NCI-H1694 treated with DMSO at 0.1 percent for 48 hours (cell line): ENCODE measurements around the gene HIVEP3.

Experiments used
- DNase-seq: peaks from one replicate; lab custom pipeline; 2025; lab: John Stamatoyannopoulos, UW

Gene HIVEP3

DNA sequence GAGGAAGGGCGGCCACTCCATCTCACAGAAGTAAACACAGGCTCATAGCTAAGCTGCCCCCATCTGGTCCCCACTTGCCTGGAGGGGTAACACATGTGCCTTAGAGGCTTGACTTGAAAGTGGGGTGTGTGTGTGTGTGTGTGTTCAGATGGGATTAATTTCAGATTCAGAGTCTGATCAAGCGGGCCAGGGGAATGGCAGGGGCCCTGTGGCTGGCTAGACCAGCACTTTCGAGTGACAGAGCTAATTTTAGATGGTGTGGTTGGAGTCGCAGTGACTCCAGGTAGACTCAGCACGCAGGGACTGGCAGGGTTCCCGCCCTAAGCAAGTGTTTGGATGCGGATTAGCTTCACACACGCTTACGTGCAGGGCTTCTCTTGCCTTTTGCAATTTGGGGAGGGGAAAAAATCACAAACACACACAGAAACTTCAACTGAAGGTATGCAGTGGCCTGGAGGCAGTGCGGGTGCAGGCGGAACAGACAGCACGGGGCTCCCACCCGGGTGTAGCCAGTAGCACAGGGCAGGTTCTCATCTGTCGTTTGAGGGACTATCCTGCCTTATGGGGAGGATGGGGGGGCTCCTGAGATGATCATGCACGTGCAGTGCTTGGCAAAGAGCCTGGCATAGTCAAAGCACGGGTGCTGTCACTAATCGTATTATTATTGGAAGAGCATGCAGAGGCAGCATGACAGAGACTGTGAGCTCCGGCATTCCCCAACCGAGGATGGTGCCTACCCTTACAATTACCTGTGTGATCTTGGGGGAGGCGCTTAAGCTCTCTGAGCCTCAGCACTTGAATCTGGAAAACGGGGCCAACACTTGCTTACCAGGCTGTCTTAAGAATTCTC, 435.5 kb downstream of the HIVEP3 start:
- DNase-seq: peak; percentile 49

DNA sequence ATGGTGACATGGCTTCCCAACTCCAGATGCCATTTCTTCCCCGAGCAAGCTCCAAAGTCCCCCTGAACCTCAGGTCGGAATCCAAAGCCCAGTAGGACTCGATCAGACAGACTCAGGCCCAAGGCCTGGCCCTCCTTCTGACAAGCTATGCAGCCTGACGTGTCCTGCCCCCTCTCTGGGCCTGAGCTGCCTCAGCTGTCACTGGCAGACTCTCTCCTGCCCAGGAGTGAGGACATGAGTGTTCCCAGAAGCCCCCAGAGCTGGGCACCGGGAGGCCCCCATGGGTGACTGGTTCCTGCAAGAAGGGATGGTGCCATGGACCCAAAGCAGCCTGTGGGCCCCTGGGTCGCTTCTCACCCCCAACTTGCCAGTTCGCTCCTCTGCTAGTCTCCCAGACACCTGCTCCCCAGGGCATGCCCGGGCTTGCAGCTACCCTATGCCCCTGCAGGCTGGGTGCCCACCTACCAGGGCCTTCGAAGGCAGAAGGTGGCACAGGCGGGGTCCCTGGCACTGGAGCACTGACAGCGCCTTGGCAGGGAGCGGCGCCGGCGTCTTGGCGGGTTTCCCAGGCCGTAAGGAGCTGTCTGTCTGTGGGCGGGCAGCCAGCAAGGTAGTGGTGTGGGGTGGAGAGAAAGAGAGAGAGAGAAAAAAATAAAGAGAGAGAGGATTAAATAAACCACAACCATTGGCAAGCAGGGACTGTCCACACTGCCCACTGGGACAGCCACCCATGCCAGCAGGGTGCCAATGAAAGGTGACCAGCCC, 436.5 kb downstream of the HIVEP3 start:
- DNase-seq: peak; percentile 55

DNA sequence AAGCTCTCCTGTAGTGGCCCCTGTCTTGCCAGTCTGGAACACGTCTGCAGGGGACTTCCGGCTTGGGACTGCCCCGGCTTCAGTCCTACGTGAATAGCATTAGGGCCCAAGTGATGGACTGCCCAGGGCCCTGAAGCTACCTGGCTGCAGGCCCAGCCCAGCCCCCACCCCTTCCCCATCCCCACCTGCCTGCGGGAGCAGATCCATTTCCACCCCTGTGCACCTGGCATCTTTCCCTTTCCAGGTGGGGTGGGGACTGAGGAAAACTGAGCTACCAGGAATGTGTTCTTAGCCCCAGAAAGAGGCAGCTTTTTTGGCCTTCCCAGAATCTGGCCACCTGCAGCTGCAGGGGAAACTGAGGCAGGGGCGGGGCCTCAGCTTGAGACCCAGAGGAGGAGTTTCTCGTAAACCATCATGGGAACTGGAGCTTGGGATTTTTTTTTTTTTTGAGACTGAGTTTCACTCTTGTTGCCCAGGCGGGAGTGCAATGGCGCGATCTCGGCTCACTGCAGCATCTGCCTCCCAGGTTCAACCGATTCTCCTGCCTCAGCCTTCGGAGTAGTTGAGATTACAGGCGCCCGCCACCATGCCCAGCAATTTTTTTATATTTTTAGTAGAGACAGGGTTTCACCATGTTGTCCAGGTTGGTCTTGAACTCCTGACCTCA, 437.5 kb downstream of the HIVEP3 start:
- DNase-seq: no peak

DNA sequence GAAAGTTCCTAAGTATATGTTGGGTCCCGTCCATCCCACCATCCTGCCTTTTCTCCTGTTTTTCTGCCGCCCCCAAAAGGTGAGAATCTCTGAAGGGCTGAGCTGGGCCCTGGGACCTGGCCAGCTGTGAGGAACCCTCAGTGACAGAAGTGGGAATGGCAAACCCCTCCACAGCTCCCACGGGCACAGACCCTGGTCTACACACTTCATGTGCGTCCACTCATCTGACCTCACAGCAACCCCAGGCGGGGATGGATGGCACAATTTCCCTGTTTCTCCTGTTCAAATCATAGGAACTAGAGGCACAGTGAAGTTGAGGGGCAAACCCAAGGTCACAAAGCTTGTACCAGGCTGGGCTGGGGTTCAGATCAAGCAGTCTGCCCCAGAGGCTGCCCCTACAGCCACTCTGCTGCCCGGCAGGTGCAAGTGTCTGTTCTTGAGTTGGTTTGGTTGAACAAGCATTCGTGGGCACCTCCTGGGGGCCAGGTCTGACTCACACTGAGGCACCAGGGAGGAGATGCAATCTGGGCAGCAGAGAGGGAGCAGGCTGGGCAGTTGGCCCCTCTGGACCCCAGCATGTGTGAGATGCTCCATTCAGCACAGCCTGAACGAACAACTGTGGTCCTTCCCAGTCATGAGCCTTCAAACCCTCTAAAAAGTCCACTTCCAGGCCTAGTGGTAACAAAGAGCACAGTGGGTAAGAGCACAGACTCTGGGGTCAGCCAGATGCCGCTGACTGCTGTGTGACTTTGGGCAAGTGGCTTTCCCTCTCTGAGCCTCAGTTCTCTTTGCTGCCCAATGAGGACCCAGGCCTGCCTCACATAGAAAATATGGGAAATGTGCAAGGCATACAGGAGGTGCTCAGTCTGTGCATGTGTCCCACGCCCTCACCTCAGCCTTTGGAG, 438.3 kb downstream of the HIVEP3 start:
- no peak for DNase-seq

DNA sequence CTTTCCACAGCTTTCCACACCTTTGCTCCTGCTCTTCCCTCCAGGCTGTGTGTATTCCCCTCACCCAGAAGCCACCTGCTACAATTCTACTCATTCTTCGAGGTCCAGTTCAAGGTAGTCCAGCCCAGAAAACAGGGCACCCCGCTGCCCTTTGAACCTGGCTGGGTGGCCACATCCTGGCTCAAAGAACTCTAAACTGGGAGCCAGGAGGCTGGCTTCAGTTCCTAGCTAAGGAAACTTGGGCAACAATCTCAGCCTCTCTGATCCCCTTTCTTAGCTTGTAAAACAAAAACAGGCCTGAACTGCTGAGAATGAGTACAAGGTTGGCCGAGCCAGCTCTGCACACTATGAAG, 438.9 kb downstream of the HIVEP3 start:
- DNase-seq: no peak

DNA sequence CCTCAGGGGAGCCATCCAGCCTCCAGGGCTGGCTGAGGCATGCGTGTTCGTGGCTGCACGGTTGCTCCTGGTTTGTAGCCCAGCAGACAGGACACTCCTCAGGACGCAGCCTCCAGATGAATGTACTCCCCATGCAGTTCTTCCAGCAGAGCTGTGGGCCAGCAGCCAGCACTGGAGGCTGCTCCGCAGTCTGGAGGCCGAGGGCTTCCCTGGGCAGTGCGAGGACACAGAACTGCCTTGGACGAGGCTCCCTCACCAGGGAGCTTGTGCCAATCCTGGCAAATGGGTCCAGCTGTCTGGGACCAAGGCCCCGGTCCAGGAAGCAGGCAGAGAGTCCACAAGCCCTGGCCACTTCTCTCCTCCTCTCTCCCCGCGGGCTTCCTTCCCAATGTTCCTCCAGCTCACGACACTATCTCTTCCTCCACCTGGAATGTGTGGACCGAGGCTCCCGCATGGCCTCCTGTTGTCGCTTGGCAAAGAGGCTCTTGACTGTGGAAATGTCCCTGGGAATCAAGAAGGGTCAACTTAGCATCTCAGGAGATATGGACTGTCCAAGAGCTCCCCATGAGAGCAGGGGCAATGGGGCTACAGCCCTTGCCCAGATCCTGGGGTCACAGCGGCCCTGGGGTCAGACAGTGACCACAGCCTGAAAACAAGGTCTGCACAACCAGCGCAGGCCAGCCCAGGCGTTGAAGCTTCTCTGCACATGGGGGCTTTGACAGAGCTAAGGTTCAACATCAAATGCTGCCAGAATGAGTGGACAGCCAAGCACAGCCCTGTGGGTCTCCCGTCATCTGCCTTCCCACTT, 439.5 kb downstream of the HIVEP3 start:
- no peak for DNase-seq

DNA sequence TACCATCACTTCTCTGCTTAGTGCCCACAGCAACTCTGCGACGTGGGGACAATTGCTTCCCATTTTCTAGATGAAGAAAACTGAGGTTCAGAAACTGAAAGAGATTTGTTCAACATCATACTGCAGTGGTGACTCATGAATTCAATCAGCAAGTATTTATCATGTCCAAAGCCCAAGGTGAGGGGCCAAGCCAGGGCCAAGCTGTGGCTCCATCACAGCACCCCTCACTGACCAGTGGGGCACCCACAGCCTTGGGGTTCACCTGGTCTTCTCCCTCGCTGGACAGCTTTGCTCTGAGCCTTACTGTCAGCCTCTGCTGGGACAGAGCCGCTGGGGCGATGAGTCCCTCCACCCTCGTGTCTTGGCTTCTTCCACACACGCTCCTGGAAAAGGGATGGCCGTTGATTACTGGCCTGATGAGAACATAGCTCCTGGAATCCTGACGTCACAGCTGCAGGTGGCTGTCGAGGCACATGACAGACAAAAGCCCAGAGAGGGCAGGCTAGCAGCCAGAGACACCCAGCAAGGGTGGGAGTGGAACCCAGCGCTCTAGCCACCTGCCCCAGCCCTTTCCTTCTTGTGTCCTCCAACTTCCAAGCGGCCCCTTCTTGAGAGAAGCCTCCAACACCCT, 440.5 kb downstream of the HIVEP3 start:
- no peak for DNase-seq

DNA sequence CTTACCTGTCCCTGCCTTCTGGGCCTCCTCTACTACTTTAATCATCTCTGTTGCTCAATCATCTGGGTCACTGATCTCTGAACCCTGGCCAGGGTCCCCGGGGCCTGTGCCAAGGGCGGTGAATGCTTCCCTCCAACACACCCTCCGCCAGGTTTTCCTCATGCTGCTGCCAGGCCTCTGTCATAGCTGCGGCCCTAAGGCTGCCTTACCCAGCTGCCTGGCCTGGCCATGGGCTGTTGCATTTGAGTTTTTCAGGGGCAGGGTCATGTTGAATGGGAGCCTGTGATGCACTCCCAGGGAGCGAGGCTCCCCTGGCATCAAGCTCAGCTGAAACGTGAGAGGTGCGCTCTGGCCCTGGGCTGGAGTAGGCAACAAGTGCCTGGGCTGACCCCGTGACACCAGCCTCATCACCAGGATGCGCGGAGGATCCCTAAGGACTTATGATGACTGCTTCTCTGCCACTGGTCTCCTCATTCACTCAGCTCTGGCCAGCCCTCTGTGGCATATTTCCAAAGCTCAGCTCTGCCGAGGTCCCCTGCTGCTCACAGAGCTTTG, 441.8 kb downstream of the HIVEP3 start:
- DNase-seq: no peak

DNA sequence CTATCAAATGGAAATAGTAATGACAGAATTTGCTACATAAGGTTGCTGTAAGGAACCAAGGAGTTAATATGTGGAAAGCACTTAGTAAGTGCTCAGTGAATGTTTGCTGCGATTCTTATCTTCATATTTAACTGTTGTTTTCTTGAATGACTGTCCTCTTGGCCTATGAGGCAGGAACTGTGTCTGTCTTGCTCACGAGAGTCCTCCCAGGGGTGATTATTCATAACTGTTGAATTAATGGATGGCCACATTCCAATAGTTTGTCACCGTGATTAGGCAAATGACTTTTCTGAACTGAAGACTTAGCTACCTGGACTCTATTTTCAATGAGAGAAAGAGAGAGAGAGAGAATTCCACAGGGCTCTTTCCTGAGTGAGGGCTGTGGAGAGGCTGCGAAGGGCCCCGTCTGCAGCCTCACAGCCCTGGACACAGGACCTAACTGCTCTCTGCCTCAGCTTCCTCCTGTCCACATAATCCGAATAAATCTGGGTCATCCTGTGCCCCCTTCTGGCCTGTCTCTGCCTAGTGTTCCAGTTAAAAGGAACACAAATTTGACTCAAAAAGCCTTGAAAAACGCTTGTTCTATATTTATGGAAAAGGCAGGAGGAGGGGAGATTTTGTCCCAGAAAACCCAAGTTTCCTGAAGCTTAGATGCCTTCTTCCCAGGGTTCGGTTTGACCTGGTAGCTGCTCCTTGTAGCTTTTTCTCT, 442.7 kb downstream of the HIVEP3 start:
- DNase-seq: no peak

DNA sequence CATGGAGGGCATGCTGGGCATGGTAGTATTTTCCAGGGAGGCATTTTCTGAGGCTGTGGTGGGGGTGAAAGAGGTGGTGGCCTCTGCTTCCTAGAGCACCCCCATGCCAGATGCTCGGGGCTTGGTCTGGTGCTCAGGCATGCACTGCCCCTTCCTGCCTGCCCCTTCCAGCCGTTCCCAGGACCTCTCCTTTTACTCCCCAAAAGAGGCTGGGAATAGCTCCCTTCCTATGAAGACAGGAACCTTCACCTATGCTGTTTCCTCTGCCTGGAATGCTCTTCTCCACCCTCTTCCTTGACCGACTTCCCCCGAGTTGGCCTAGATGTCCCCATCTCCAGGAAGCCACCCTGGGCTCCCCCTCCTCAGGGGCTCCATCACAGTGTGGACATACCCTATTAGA, 443.4 kb downstream of the HIVEP3 start:
- no peak for DNase-seq

DNA sequence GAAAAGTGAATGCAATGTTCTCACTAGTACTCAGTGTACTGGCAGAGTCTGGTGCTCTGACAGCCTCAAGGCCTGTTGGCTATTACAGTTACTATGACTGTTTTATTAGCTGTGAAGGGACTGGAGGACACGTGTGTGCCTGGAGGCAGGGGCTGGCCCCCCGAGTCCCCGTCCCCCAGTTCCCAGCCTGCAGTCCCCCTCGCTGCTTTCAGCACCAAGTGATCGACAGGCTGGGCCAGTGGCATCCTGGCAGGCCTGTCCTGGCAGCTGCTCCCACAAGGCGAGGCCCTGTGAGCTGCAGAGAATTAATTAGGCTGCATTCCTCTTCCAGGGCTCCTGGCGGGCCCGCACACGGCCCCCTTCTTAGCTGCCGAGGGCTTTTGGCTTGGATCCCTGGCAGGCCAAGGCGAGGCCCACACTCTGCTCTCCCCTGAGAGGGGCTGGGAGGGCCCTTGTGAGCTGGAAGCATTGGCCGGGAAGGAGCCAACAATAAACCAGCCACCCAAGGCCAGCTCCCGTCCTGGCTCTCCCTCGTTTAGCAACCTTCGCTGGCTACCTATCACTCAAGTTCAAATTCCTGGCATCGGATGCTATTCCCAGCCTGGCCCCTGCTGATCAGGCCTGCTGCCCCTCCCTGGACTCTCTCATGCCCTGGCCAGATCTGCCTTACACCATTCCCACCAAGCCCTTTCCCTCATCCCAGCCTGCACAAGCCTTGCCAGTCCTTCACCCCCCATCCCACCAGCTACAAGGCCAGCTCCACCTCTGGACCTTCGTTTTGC, 444.0 kb downstream of the HIVEP3 start:
- peak; percentile 79 for DNase-seq

DNA sequence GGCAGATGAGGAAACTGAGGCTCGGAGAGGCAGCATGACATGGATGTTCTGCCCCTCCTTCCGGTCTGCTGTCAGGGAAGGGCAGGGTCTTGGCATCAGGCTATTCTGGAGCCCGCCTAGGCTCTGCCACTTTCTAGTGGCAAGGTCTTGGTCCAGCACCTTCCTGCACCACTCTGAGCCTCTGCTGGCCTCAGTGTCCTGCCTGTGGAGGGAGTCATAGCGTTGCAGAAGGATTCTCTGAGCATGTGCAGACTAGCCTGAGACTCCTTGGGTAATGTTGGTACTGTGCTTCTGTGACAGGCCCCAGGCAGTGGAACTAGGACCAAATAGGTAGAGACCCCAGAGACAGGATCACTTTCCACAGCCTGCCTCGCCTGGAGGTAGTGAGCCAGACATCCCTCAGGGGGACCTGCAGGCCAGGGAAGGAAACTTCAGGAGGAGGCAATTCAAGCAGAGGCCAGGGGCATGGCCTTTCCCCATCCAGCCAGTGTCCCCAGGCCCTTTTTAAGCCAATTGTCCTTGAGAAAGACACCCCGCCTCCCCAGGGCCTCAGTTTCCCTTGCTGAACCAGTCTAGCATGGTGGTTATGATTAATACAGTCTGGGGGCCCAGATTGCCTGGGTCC, 444.9 kb downstream of the HIVEP3 start:
- no peak for DNase-seq

DNA sequence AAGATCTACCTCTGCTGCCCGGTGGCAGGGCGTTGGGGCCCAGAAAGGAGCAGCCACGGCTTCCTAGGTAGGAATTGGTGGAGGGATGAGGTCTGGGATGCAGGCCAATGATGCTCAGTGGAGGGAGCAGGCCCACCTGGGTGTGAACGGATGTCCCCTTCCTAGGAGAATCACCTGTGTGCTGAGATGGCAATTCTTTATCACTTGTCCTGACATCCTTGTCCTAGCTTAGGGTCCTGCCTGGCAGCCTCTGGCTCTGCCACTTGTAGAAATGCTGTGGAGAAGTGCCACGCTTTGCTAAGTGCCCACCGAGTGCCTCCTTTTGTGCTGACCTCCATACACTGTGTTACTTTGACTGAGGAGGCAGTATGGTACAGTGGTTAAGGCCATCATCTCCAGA, 447.1 kb downstream of the HIVEP3 start:
- DNase-seq: no peak

DNA sequence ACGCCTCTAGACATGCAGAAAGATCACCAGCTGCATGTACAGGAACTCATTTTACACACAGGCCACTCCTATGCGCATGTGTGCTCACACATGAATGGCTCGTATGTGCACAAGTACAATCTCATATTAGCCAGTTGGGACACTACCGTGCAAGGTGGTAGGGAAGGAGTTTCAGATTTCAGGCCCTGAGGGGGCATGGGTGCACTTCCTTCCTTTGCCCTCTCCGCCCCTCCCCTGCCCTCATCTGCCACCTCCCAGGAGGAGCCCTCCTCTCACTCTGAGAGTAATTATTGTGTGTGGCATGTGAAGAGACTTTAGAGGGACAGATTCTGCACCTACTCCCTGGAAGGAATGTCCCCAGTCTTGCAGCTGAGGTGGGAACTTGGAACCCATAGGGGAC, 449.0 kb downstream of the HIVEP3 start:
- no peak for DNase-seq

DNA sequence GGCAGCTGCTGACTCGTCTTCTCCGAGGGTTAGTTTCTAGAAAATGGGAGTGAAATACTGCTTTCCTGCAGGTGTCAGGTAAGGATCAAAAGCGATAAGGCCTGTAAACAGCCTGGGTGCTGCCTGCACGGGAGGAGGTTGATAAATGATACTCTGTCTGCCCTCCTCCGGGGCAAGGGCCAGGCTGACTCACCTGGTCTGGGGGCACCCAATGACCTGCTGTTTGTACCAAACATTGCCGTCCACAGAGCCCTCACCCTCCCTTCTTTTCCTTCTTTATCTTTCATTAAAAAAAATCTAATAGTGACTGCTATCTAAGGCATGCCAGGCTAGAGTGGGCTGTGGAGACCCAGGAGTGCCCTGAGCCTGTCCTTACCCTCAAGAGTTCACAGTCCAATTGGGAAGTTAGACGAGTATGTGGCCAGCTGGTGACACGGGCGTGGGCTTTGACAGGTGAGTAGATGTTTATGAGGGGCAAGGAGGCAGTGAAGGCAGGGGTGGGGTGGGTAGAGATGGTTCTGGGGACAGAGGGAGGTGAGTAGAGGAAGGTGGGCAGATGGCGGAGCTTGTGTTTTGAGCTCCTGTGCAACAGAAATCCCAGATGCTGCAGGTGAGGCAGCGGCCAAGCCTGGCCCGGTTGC, 450.5 kb downstream of the HIVEP3 start:
- DNase-seq: no peak

DNA sequence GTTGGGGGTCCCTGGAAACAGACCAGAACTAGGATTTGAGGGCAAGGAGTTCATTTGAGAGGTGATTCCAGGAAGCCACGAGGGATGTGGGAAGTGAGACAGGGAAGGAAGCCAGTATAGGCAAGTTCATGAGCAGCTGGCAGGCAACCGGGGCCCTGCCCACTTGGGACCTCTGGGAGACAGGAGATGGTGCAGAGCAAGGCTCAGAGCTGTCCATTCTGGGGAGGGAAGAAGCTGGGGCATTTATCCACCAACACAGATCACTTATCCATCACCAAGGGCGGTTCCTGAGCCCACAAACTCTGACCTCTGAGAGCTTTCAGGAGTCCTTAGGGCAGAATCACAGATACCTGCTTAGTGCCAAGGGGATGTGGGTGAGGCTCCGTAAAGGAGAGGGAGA, 451.0 kb downstream of the HIVEP3 start:
- peak; percentile 19 for DNase-seq

DNA sequence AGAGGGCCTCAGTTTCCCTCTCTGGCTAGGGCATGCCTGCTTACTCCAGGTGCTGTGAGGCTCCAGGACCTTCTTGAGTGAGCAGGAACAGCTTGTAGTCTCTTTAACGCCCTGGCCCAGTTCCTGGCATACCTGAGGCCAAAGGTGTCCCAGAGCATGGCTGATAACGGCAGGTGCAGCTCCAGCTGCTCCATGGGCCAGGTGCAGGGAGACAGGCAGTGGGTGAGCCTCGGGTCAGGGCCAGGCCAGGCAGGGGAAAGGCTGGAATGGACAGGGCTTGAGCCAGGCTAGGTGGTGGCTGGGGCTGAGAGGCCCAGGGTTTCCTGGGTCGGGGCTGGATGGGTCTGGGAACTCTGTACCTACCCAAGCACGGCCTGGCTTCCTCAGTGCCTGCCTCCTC, 452.6 kb downstream of the HIVEP3 start:
- DNase-seq: no peak

DNA sequence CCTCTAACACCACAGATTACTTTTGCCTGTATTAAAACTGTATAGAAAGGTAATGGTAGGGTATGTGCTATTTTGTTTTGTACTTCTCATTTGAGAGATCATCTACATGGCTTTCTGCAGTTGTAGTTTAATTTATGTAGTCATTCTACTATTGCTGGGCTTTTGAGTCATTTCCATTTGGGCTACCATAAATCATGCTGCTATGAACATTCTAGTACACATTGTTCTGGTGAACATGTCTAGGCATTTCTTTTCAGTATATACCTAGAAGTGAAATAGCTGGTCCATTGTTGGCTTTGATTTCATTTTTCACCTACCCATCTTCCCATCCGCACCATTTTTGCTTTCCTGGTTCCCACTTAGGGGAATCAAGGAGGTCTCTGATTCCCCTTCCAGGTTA, 453.0 kb downstream of the HIVEP3 start:
- DNase-seq: no peak
